Naive B cell (primary cell): ENCODE measurements around the gene FNDC10. TPM values are rescaled to one million over a fixed set of nuclear protein-coding genes. Genes with fewer than 3 reads are reported as not detected.
"Not testable (repeated sequence)": the region's sequence is repeated elsewhere in the genome, so short reads cannot be mapped to it uniquely, and the experiment has no call there.

ENCODE experiments used
- ATAC-seq, 2 donors: fragments of 150-1000 bp; cut with Tn5 transposase; 2 replicates each; pipeline ENCODE4 v1.10.0; 2021; ENCODE audit warnings: low read depth in 2 of 2, mild to moderate bottlenecking in 2 of 2, moderate library complexity in 2 of 2
- DNase-seq: peaks from one replicate; pipeline ENCODE4 v3.0.0; 2022
- H3K27ac Mint-ChIP-seq, 6 donors: one replicate each; pipeline ENCODE4 v1.8.0; 2020 to 2022; ENCODE audit warnings: mild to moderate bottlenecking in 6 of 6, mixed read lengths in 6 of 6, moderate library complexity in 5 of 6, inconsistent platforms in 2 of 6
- H3K27me3 Mint-ChIP-seq, 3 donors: one replicate each; pipeline ENCODE4 v1.8.0; 2021 to 2022; ENCODE audit warnings: mixed read lengths in 3 of 3, mild to moderate bottlenecking in 1 of 3
- H3K36me3 Mint-ChIP-seq, 2 donors: one replicate each; pipeline ENCODE4 v1.8.0; 2020 to 2022; ENCODE audit warnings: mixed read lengths in 2 of 2, inconsistent platforms in 1 of 2, mild to moderate bottlenecking in 1 of 2
- H3K4me1 Mint-ChIP-seq, 3 donors: one replicate each; pipeline ENCODE4 v1.8.0; 2020 to 2022; ENCODE audit warnings: mixed read lengths in 3 of 3, inconsistent platforms in 1 of 3, mild to moderate bottlenecking in 1 of 3, moderate library complexity in 1 of 3
- H3K4me3 Mint-ChIP-seq, 8 donors: one replicate each; pipeline ENCODE4 v1.8.0; 2020 to 2022; ENCODE audit warnings: mild to moderate bottlenecking in 8 of 8, mixed read lengths in 8 of 8, moderate library complexity in 8 of 8, inconsistent platforms in 2 of 8
- H3K9me3 Mint-ChIP-seq, 7 donors: one replicate each; pipeline ENCODE4 v1.8.0; 2020 to 2022; ENCODE audit warnings: mixed read lengths in 7 of 7, mild to moderate bottlenecking in 5 of 7, inconsistent platforms in 2 of 7, moderate library complexity in 1 of 7
- polyA plus RNA-seq, 6 donors: library from polyadenylated mRNA; unstranded; fragments of 300-500 nt; fragmentation: Illumina TruSeq; gene quantifications; one replicate each; pipeline ENCODE4 v1.2.3, GENCODE V29; 2021; ENCODE audit warnings: low read depth in 6 of 6

The FNDC10 gene
- polyA plus RNA-seq, result under 1 TPM in 3 of 6 donors, not detected in 3; 0.13 to 0.75 (median 0.19) TPM

GRCh38 chr1:1599935-1600860, at the start of gene FNDC10:
Gene FNDC10 (minus strand): TSS chr1:1600135. CDS start chr1:1600015, 120 bp downstream.
- no peaks in the 10 kb centered on the region for H3K9me3 Mint-ChIP-seq
- ATAC-seq (no peak), DNase-seq (no peak)
- H3K36me3 Mint-ChIP-seq, result no peaks in the 10 kb centered on the region
- peak within 1 kb of the TSS; percentile 73 to 92 (median 81) for H3K4me3 Mint-ChIP-seq
- peaks cover 4 to 18% (median 5%) of the 10 kb centered on the region in 3 donors for H3K27me3 Mint-ChIP-seq
- peak within 1 kb of the TSS in 2 of 6 donors; percentile 56 to 88 for H3K27ac Mint-ChIP-seq
- H3K4me1 Mint-ChIP-seq, result peaks cover 16 to 22% (median 19%) of the 10 kb centered on the region in 3 donors

- H3K36me3 Mint-ChIP-seq, result peaks cover 20 to 39% of the 10 kb centered on the region in 2 donors
- not testable (repeated sequence) for H3K4me3 Mint-ChIP-seq, H3K27me3 Mint-ChIP-seq, DNase-seq, H3K9me3 Mint-ChIP-seq, ATAC-seq, H3K4me1 Mint-ChIP-seq, H3K27ac Mint-ChIP-seq
These were observed 48.3 kb upstream of the FNDC10 start for GRCh38 chr1:1648265-1648664.

DNA sequence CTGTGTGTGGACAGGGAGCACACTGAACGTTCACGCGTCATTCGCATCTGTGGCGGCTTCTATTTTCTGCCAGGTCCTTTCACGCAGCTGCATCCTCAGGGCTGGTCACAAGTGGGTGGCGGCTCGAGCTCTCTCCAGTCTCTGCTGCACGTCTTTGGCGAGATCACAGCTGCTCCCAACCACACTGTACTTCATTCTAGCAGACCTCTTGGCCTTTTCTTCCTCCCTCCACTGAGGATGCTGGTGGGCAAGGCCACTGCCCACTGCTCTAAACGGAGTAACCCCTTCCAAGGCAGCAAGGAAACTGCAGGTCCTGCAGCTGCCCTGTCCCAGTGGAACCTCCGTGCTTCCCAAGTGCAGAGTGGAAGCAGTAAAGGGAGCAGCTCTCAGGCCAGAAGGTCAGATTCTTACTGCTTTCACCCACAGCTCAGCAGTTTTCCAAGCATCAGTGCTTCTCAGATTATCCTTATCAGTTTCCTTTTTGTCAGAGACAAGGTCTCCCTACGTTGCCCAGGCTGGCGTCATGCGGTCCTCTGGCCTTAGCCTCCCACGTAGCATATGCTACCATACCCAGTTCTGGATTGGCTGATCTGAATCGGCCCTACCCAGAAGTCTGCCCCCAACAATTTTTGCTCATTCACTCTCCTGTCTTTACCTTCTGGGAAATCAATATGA, 47.8 kb upstream of the FNDC10 start:
- DNase-seq, H3K4me1 Mint-ChIP-seq, ATAC-seq, H3K9me3 Mint-ChIP-seq, H3K4me3 Mint-ChIP-seq, H3K27me3 Mint-ChIP-seq, H3K27ac Mint-ChIP-seq: not testable (repeated sequence)
- peaks cover 20 to 39% of the 10 kb centered on the region in 2 donors for H3K36me3 Mint-ChIP-seq

- H3K9me3 Mint-ChIP-seq, ATAC-seq, DNase-seq, H3K27ac Mint-ChIP-seq, H3K4me1 Mint-ChIP-seq, H3K4me3 Mint-ChIP-seq, H3K27me3 Mint-ChIP-seq: not testable (repeated sequence)
- peaks cover 10 to 30% of the 10 kb centered on the region in 2 donors for H3K36me3 Mint-ChIP-seq
These were observed 46.4 kb upstream of the FNDC10 start for GRCh38 chr1:1646326-1646725.

GRCh38 chr1:1640711-1641461, 41.0 kb upstream of the FNDC10 start:
- H3K27ac Mint-ChIP-seq, H3K4me3 Mint-ChIP-seq, DNase-seq, H3K4me1 Mint-ChIP-seq, ATAC-seq, H3K9me3 Mint-ChIP-seq, H3K27me3 Mint-ChIP-seq, H3K36me3 Mint-ChIP-seq: not testable (repeated sequence)

- not testable (repeated sequence) for H3K4me3 Mint-ChIP-seq, H3K27ac Mint-ChIP-seq, ATAC-seq, H3K4me1 Mint-ChIP-seq, H3K27me3 Mint-ChIP-seq, H3K36me3 Mint-ChIP-seq, H3K9me3 Mint-ChIP-seq, DNase-seq
These were observed 40.1 kb upstream of the FNDC10 start for GRCh38 chr1:1640081-1640480.

DNA sequence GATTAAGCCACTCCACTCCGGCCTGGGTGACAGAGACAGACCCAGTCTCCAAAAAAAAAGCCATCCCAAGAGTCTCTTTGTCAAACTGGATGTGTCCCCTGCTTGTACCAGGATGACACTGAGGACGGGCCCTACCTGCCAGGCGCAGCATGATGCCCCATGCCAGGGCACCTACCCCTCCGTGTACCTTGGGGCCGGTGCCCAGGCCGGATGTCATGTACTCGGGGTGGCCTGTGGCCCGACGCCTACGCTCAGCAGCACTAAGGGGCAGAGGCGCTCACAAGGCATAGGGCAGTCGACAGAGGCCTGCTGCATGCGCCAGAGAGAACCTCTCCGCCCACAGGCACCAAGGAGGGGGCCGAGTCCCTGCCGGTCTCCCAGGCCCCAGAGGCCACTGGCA, 39.4 kb upstream of the FNDC10 start:
- H3K9me3 Mint-ChIP-seq, H3K27me3 Mint-ChIP-seq, DNase-seq, ATAC-seq, H3K36me3 Mint-ChIP-seq, H3K4me3 Mint-ChIP-seq, H3K27ac Mint-ChIP-seq, H3K4me1 Mint-ChIP-seq: not testable (repeated sequence)

DNA sequence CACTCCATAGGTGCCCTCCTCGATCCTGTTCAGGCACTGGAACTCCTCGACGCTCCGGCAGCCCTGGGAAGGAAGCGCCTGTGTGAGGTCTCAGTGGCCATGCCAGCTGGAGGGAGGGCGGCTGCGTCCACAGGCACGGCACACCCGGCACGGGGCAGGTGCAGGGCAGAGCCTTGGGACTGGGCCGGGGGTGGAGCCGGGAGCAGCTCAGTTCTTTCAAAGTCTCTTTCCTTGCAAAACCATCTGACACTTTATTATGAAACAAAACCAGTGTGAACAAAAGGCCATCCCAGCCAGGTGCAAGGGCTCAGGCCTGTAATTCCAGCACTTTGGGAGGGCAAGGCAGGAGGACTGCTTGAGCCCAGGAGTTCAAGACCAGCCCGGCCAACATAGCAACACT, 38.6 kb upstream of the FNDC10 start:
- not testable (repeated sequence) for H3K4me1 Mint-ChIP-seq, ATAC-seq, H3K36me3 Mint-ChIP-seq, H3K4me3 Mint-ChIP-seq, H3K9me3 Mint-ChIP-seq, H3K27ac Mint-ChIP-seq, DNase-seq, H3K27me3 Mint-ChIP-seq

DNA sequence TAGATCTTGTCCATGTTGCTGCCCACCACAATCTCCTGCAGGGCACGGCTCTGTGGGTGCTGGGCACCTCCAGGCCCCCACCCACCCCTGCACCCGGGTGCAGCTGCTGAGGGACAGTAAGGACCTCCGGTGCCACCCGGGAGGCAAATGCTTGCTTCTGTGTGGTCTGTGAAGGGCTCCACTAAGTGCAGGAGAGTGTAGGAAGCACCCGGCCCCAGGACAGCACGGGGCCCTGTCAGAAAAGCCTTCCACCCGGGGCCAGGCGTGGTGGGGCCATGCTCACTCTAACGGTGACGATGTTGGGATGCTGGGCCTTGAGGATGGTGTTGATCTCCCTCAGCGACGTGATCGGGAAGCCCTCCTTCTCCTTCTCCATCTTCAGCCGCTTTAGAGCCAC, 37.5 kb upstream of the FNDC10 start:
- not testable (repeated sequence) for DNase-seq, H3K4me3 Mint-ChIP-seq, H3K9me3 Mint-ChIP-seq, H3K27ac Mint-ChIP-seq, H3K36me3 Mint-ChIP-seq, ATAC-seq, H3K27me3 Mint-ChIP-seq, H3K4me1 Mint-ChIP-seq

- not testable (repeated sequence) for DNase-seq, H3K27ac Mint-ChIP-seq, H3K9me3 Mint-ChIP-seq, H3K27me3 Mint-ChIP-seq, H3K4me3 Mint-ChIP-seq, H3K36me3 Mint-ChIP-seq, H3K4me1 Mint-ChIP-seq, ATAC-seq
These were observed 36.9 kb upstream of the FNDC10 start for GRCh38 chr1:1636621-1637478.

GRCh38 chr1:1634613-1635012, 34.7 kb upstream of the FNDC10 start:
- H3K27me3 Mint-ChIP-seq, H3K9me3 Mint-ChIP-seq, H3K4me3 Mint-ChIP-seq, ATAC-seq, DNase-seq, H3K36me3 Mint-ChIP-seq, H3K27ac Mint-ChIP-seq: not testable (repeated sequence)
- peaks cover 4 to 12% (median 7%) of the 10 kb centered on the region in 3 donors for H3K4me1 Mint-ChIP-seq

DNA sequence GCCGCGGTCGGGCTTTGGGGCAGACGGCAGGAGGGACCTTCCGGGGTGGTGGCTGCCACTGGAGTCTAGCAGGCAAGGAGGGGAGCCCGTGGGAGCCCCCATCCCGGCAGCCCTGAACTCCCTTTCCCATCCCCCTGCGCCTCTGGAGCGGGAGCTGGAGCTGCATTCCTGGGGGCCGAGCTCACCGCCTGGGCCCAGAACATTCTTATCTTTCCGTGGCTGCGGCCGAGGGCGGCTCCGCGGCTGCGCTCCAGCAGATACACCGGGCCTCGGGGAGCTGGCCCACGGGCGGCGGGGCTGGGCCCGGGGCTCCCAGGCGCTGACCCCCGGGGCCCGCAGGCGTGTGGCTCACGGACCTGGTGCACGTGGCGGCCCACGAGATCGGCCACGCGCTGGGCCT, 33.5 kb upstream of the FNDC10 start:
- H3K4me1 Mint-ChIP-seq, result peaks cover 4 to 12% (median 7%) of the 10 kb centered on the region in 3 donors
- DNase-seq, H3K4me3 Mint-ChIP-seq, H3K9me3 Mint-ChIP-seq, H3K27ac Mint-ChIP-seq, H3K36me3 Mint-ChIP-seq, H3K27me3 Mint-ChIP-seq, ATAC-seq: not testable (repeated sequence)
